Tibial artery (tissue), 4 donors: ENCODE data around the gene HDGFL3.

Experiments
- DNase-seq, 2 donors: peaks; one replicate each; pipeline ENCODE4 v3.0.0-alpha.2; 2019
- H3K27ac ChIP-seq, 2 donors: fragments of 200-600 bp; sonication (generic) in 1 of 2; 1 replicate in 1 of 2; 2 replicates in 1 of 2; pipeline ENCODE4 v1.5.1; 2018 to 2019; ENCODE audit warnings: mild to moderate bottlenecking in 1 of 2
- H3K27me3 ChIP-seq, 2 donors: fragments of 200-600 bp; sonication (generic) in 1 of 2; one replicate each; pipeline versions ENCODE4 v1.5.1 to v1.6.0; 2016 to 2019
- H3K36me3 ChIP-seq, 3 donors: fragments of 200-600 bp; sonication (generic) in 2 of 3; one replicate each; pipeline ENCODE4 v1.5.1; 2016 to 2019; ENCODE audit warnings: mild to moderate bottlenecking in 2 of 3
- H3K4me1 ChIP-seq, 4 donors: fragments of 200-600 bp; sonication (generic) in 2 of 4; 1 replicate in 3 of 4; 2 replicates in 1 of 4; pipeline ENCODE4 v1.5.1; 2016 to 2019
- H3K4me3 ChIP-seq, 2 donors: fragments of 200-600 bp; sonication (generic) in 1 of 2; 1 replicate in 1 of 2; 2 replicates in 1 of 2; pipeline ENCODE4 v1.5.1; 2018 to 2019; ENCODE audit warnings: mild to moderate bottlenecking in 2 of 2
- H3K9me3 ChIP-seq, 3 donors: fragments of 200-600 bp; sonication (generic) in 1 of 3; one replicate each; pipeline ENCODE4 v1.5.1; 2016 to 2019
- CTCF ChIP-seq, 2 experiments: fragments of 200-600 bp in 1 of 2; fragments of 450-650 bp in 1 of 2; IDR thresholded peaks; one replicate each; pipeline ENCODE4 v1.5.1; 2017 to 2019; ENCODE audit warnings: antibody characterized with exemption in 2 of 2, mild to moderate bottlenecking in 1 of 2, moderate library complexity in 1 of 2
- intact Hi-C: fragments of 100-400 bp; cut with DNase I; formaldehyde crosslinking; loops from one replicate; pipeline ENCODE4 v1.15.0; 2023; ENCODE audit warnings: low total_unique reads

The HDGFL3 gene

GRCh38 chr15:83108266-83109219 lies 99.1 kb downstream of the HDGFL3 start:
- Histone ChIP-seq H3K4me3 (peak overlapping the region; percentile 47 to 62), H3K27ac (no peak overlapping the region), H3K36me3 (no peaks in the 10 kb centered on the region), H3K9me3 (no peaks in the 10 kb centered on the region), H3K27me3 (peaks cover 0 to 20% of the 10 kb centered on the region in 2 donors), H3K4me1 (peaks cover 0 to 22% (median 15%) of the 10 kb centered on the region in 4 donors)
- intact Hi-C loops = loop anchor here (10.0 kb wide), 1 partner anchor 94 kb away; the partner anchor contains the start of gene C15orf40
- TF ChIP-seq CTCF (IDR thresholded peaks at IDR 0.05) = no peak
- DNase-seq = peak; percentile 67 to 76

- H3K27ac ChIP-seq = no peak overlapping the region
- intact Hi-C loops = loop anchor here (10.0 kb wide), 1 partner anchor 93 kb away; the partner anchor contains the start of gene C15orf40
Observed at GRCh38 chr15:83107841-83108181, 99.8 kb downstream of the HDGFL3 start.

GRCh38 chr15:83106994-83107840 lies 100.4 kb downstream of the HDGFL3 start, which contains the start of gene TM6SF1:
TM6SF1 (plus strand) TSS chr15:83107645; CDS start chr15:83107681, 36 bp downstream.
- no peak for TF ChIP-seq CTCF (IDR thresholded peaks at IDR 0.05)
- H3K4me3 ChIP-seq = peak within 1 kb of the TSS; percentile 47 to 62
- DNase-seq = no peak
- intact Hi-C loops = loop anchor here (10.0 kb wide), 1 partner anchor 92 kb away; the partner anchor contains the start of gene C15orf40
- peaks cover 0 to 22% (median 15%) of the 10 kb centered on the region in 4 donors for H3K4me1 ChIP-seq
- H3K27ac ChIP-seq = no peak within 1 kb of the TSS
- no peaks in the 10 kb centered on the region for H3K36me3 ChIP-seq
- H3K9me3 ChIP-seq = no peaks in the 10 kb centered on the region
- peaks cover 0 to 20% of the 10 kb centered on the region in 2 donors for H3K27me3 ChIP-seq

More at GRCh38 chr15:83107841-83108181, 99.8 kb downstream of the HDGFL3 start:
- peaks cover 0 to 20% of the 10 kb centered on the region in 2 donors for H3K27me3 ChIP-seq
- peaks cover 0 to 22% (median 15%) of the 10 kb centered on the region in 4 donors for H3K4me1 ChIP-seq
- H3K4me3 ChIP-seq = peak overlapping the region; percentile 47 to 62
- no peaks in the 10 kb centered on the region for H3K9me3 ChIP-seq
- no peak for TF ChIP-seq CTCF (IDR thresholded peaks at IDR 0.05)
- DNase-seq = no peak
- no peaks in the 10 kb centered on the region for H3K36me3 ChIP-seq

GRCh38 chr15:83105440-83105839 lies 102.2 kb downstream of the HDGFL3 start:
- intact Hi-C loops = loop anchor here (10.0 kb wide), 1 partner anchor 91 kb away; the partner anchor contains the start of gene C15orf40
- no peak for DNase-seq

More at GRCh38 chr15:83105440-83105839, 102.2 kb downstream of the HDGFL3 start:
- Histone ChIP-seq H3K27me3 (peaks cover 0 to 17% of the 10 kb centered on the region in 2 donors), H3K4me3 (no peak overlapping the region), H3K36me3 (no peaks in the 10 kb centered on the region), H3K9me3 (no peaks in the 10 kb centered on the region), H3K27ac (no peak overlapping the region), H3K4me1 (peaks cover 0 to 22% (median 15%) of the 10 kb centered on the region in 4 donors)
- TF ChIP-seq CTCF (IDR thresholded peaks at IDR 0.05) = no peak
